Testis (tissue), 3 donors: Measurements from ENCODE around the gene CD74. TPM values are rescaled to one million over a fixed set of nuclear protein-coding genes. Genes with fewer than 3 reads are reported as not detected.

Experiments
- DNase-seq: peaks from one replicate; pipeline ENCODE4 v3.0.0-alpha.2; 2019
- H3K27ac ChIP-seq, 2 donors: fragments of 200-600 bp; sonication (generic); one replicate each; pipeline ENCODE4 v1.5.1; 2019
- H3K27me3 ChIP-seq: fragments of 200-600 bp; sonication (generic); one replicate; pipeline ENCODE4 v1.5.1; 2019
- H3K36me3 ChIP-seq: fragments of 200-600 bp; sonication (generic); one replicate; pipeline ENCODE4 v1.5.1; 2017; ENCODE audit warnings: low read depth; ENCODE audit errors: missing control alignments
- H3K4me1 ChIP-seq: fragments of 200-600 bp; sonication (generic); one replicate; pipeline ENCODE4 v1.5.1; 2019
- H3K4me3 ChIP-seq, 2 donors: fragments of 200-600 bp; sonication (generic); one replicate each; pipeline ENCODE4 v1.5.1; 2017 to 2019
- H3K9me3 ChIP-seq: fragments of 200-600 bp; sonication (generic); one replicate; pipeline ENCODE4 v1.5.1; 2017
- CTCF ChIP-seq, 3 experiments: fragments of 450-650 bp in 2 of 3; fragments of 200-600 bp in 1 of 3; sonication (generic) in 1 of 3; IDR thresholded peaks; one replicate each; pipeline ENCODE4 v1.5.1; 2016 to 2019; ENCODE audit warnings: antibody characterized with exemption in 3 of 3, mild to moderate bottlenecking in 2 of 3, moderate library complexity in 1 of 3
- POLR2A ChIP-seq: fragments of 450-650 bp; IDR thresholded peaks from one replicate; pipeline ENCODE4 v1.6.1; 2017; ENCODE audit warnings: antibody characterized with exemption, mild to moderate bottlenecking, moderate library complexity
- WGBS, 2 donors: methylation state at CpG; one replicate each; pipeline ENCODE4 v1.1.5; 2018; 5-methylcytosine and 5-hydroxymethylcytosine counted together
- intact Hi-C: fragments of 100-400 bp; cut with DNase I; formaldehyde crosslinking; loops from one replicate; pipeline ENCODE4 v1.15.1; 2023; ENCODE audit warnings: low total_unique reads
- polyA plus RNA-seq: library from polyadenylated mRNA; stranded (reverse); fragments of 350-450 nt; fragmentation: Illumina TruSeq; extraction: RNeasy Lipid Tissue Mini Kit (QIAGEN cat#74804); gene quantifications from one replicate; pipeline ENCODE4 v1.2.3, GENCODE V29; 2014; ENCODE audit warnings: low read depth, low replicate concordance; ENCODE audit not compliant: insufficient read depth
- total RNA-seq, 2 donors: library from RNA; depleted of rRNA; stranded (reverse); fragments of >200 nt; gene quantifications; one replicate each; pipeline ENCODE4 v1.2.3, GENCODE V29; 2016

CD74 gene
- total and polyA plus RNA-seq, 3 donors from 2014 or later = 137 to 1,318 (median 223) TPM

- TF ChIP-seq CTCF (IDR thresholded peaks at IDR 0.05) (no peak), POLR2A (no peak)
- Histone ChIP-seq H3K27me3 (no peaks in the 10 kb centered on the region), H3K4me1 (no peaks in the 10 kb centered on the region), H3K9me3 (no peaks in the 10 kb centered on the region), H3K4me3 (no peak overlapping the region), H3K36me3 (no peaks in the 10 kb centered on the region), H3K27ac (no peak overlapping the region)
- DNase-seq = no peak
- WGBS, 2 donors = 74 to 86% methylated on average over 4 of the region's 4 CpGs
- intact Hi-C loops = no loop called here
Observed at GRCh38 chr5:150368526-150368925, 44.2 kb downstream of the CD74 start.

GRCh38 chr5:150364004-150364403, 48.7 kb downstream of the CD74 start:
- H3K4me1 ChIP-seq = no peaks in the 10 kb centered on the region
- H3K9me3 ChIP-seq = no peaks in the 10 kb centered on the region
- WGBS, 2 donors = 91 to 93% methylated on average over 9 of the region's 9 CpGs
- no peak for DNase-seq
- no peak overlapping the region for H3K27ac ChIP-seq
- intact Hi-C loops = no loop called here
- H3K4me3 ChIP-seq = no peak overlapping the region
- TF ChIP-seq CTCF (IDR thresholded peaks at IDR 0.05) = no peak
- no peak for TF ChIP-seq POLR2A
- H3K36me3 ChIP-seq = no peaks in the 10 kb centered on the region
- no peaks in the 10 kb centered on the region for H3K27me3 ChIP-seq

- WGBS, 2 donors = 98 to 100% methylated on average over 2 of the region's 2 CpGs
- no peaks in the 10 kb centered on the region for H3K27me3 ChIP-seq
- H3K27ac ChIP-seq = no peak overlapping the region
- no peak for TF ChIP-seq CTCF (IDR thresholded peaks at IDR 0.05)
- TF ChIP-seq POLR2A = no peak
- no peaks in the 10 kb centered on the region for H3K9me3 ChIP-seq
- DNase-seq = no peak
- intact Hi-C loops = no loop called here
- H3K4me3 ChIP-seq = no peak overlapping the region
- peaks cover 1% of the 10 kb centered on the region for H3K4me1 ChIP-seq
- no peaks in the 10 kb centered on the region for H3K36me3 ChIP-seq
Observed at GRCh38 chr5:150363185-150363584, 49.5 kb downstream of the CD74 start.

GRCh38 chr5:150361301-150361700, 51.4 kb downstream of the CD74 start:
- Histone ChIP-seq H3K4me1 (peaks cover 3% of the 10 kb centered on the region), H3K27ac (no peak overlapping the region), H3K36me3 (no peaks in the 10 kb centered on the region), H3K9me3 (no peaks in the 10 kb centered on the region), H3K27me3 (no peaks in the 10 kb centered on the region), H3K4me3 (no peak overlapping the region)
- DNase-seq = no peak
- 86 to 100% methylated on average over 1 of the region's 1 CpG for WGBS, 2 donors
- intact Hi-C loops = no loop called here
- TF ChIP-seq POLR2A = no peak
- no peak for TF ChIP-seq CTCF (IDR thresholded peaks at IDR 0.05)

- Histone ChIP-seq H3K27ac (peak overlapping the region; percentile 41 to 53), H3K9me3 (no peaks in the 10 kb centered on the region), H3K27me3 (no peaks in the 10 kb centered on the region), H3K4me3 (peak overlapping the region; percentile 78 to 94), H3K4me1 (peaks cover 3% of the 10 kb centered on the region), H3K36me3 (no peaks in the 10 kb centered on the region)
- intact Hi-C loops = no loop called here
- DNase-seq = no peak
- 49 to 67% methylated on average over 18 to 23 of the region's 23 CpGs for WGBS, 2 donors
- TF ChIP-seq CTCF (IDR thresholded peaks at IDR 0.05) (no peak), POLR2A (no peak)
Observed at GRCh38 chr5:150358261-150359095, 54.2 kb downstream of the CD74 start.
